PC-3 (cell line): ENCODE results near the gene DMKN. TPM values are rescaled to one million over a fixed set of nuclear protein-coding genes. Genes with fewer than 3 reads are reported as not detected.
A peak's percentile ranks its signal among the peaks of the same experiment; 100 is the strongest.
"Not testable (repeated sequence)": the region's sequence is repeated elsewhere in the genome, so short reads cannot be mapped to it uniquely, and the experiment has no call there.

Experiments
- ATAC-seq: fragments of 200-7000 bp; cut with Tn5 transposase; 2 replicates; pipeline ENCODE4 v1.9.1; 2020; ENCODE audit warnings: mild to moderate bottlenecking, moderate library complexity
- BruUV-seq: library from RNA; stranded (reverse); fragments of 400-500 nt; replicated peaks from 2 replicates; lab custom pipeline; 2021; lab: Mats Ljungman, UMichigan
- CTCF ChIA-PET: fragments of 300-600 bp; sonication (Branson Sonifier 250); formaldehyde crosslinking; loops from one replicate; lab custom pipeline; 2022; ENCODE audit warnings: antibody characterized with exemption; lab: Charles Lee
- POLR2A ChIA-PET: fragments of 300-600 bp; sonication (Branson Sonifier 250); formaldehyde crosslinking; loops from one replicate; lab custom pipeline; 2022; ENCODE audit warnings: antibody characterized with exemption; ENCODE audit not compliant: unreplicated experiment; lab: Charles Lee
- DNase-seq: peaks from one replicate; pipeline ENCODE4 v3.0.0-alpha.2; 2015
- H2AFZ ChIP-seq: fragments of 300-600 bp; sonication (generic); 2 replicates; pipeline ENCODE4 v1.6.0; 2016; ENCODE audit warnings: antibody characterized with exemption, low read length
- H3F3A ChIP-seq: fragments of 300-600 bp; sonication (generic); one replicate; pipeline ENCODE4 v1.6.0; 2017; ENCODE audit warnings: antibody characterized with exemption, low read length, control low read depth, mild to moderate bottlenecking; ENCODE audit not compliant: unreplicated experiment
- H3K27ac ChIP-seq: fragments of 300-600 bp; sonication (generic); 2 replicates; pipeline ENCODE4 v1.5.1; 2016; ENCODE audit warnings: mild to moderate bottlenecking, low read length
- H3K27me3 ChIP-seq: fragments of 300-600 bp; sonication (generic); 2 replicates; pipeline ENCODE4 v1.6.1; 2016; ENCODE audit warnings: low read length, mixed read lengths
- H3K36me3 ChIP-seq: fragments of 300-600 bp; sonication (generic); 2 replicates; pipeline ENCODE4 v1.6.1; 2016; ENCODE audit warnings: low read depth, mixed run types, low read length, mixed read lengths
- H3K4me1 ChIP-seq: fragments of 300-600 bp; sonication (generic); 2 replicates; pipeline ENCODE4 v1.5.1; 2016; ENCODE audit warnings: low read length; ENCODE audit not compliant: insufficient read depth
- H3K4me2 ChIP-seq: fragments of 300-600 bp; sonication (generic); 2 replicates; pipeline ENCODE4 v1.6.0; 2016; ENCODE audit warnings: low read length
- H3K4me3 ChIP-seq: fragments of 300-600 bp; sonication (generic); 2 replicates; pipeline ENCODE4 v1.5.1; 2016; ENCODE audit warnings: mild to moderate bottlenecking, low read length, mixed read lengths
- H3K79me2 ChIP-seq: fragments of 300-600 bp; sonication (generic); 2 replicates; pipeline ENCODE4 v1.6.1; 2017; ENCODE audit warnings: low read length, mixed read lengths
- H3K9ac ChIP-seq: fragments of 300-600 bp; sonication (generic); 2 replicates; pipeline ENCODE4 v1.6.0; 2016; ENCODE audit warnings: mild to moderate bottlenecking, low read length
- H3K9me2 ChIP-seq: fragments of 300-600 bp; sonication (generic); replicated peaks from 2 replicates; pipeline ENCODE4 v1.6.1; 2016; ENCODE audit warnings: mixed run types, low read length, mixed read lengths
- H3K9me3 ChIP-seq: fragments of 300-600 bp; sonication (generic); 2 replicates; pipeline ENCODE4 v1.6.1; 2016; ENCODE audit warnings: low read length, mixed read lengths
- H4K20me1 ChIP-seq: fragments of 300-600 bp; sonication (generic); 2 replicates; pipeline ENCODE4 v1.6.1; 2016; ENCODE audit warnings: low read length, mixed read lengths
- EZH2 ChIP-seq: fragments of 300-600 bp; sonication (generic); IDR thresholded peaks from one replicate; pipeline ENCODE4 v1.6.1; 2017; ENCODE audit warnings: antibody characterized with exemption, mild to moderate bottlenecking, low read length; ENCODE audit not compliant: unreplicated experiment
- EZH2phosphoT487 ChIP-seq: fragments of 300-600 bp; sonication (generic); IDR thresholded peaks from 2 replicates; pipeline ENCODE4 v1.6.1; 2018; ENCODE audit warnings: mild to moderate bottlenecking, antibody characterized with exemption, low read length, borderline replicate concordance
- intact Hi-C: fragments of 100-400 bp; cut with micrococcal nuclease; formaldehyde crosslinking; loops from 2 replicates; pipeline ENCODE4 v1.9.0; 2023
- total RNA-seq: library from RNA; depleted of rRNA; stranded (reverse); fragments of >200 nt; gene quantifications from 2 replicates; pipeline ENCODE4 v1.2.3, GENCODE V29; 2014
- TF ChIP-seq, protein P1 (sequence below): fragments of 300-600 bp; sonication (generic); conservative IDR thresholded peaks from 2 replicates; pipeline ENCODE4 v1.5.1; 2017; ENCODE audit warnings: antibody characterized with exemption, low read depth, mild to moderate bottlenecking, low read length

Gene DMKN
- total RNA-seq, 1 experiment from 2014 or later: 128 TPM

DNA sequence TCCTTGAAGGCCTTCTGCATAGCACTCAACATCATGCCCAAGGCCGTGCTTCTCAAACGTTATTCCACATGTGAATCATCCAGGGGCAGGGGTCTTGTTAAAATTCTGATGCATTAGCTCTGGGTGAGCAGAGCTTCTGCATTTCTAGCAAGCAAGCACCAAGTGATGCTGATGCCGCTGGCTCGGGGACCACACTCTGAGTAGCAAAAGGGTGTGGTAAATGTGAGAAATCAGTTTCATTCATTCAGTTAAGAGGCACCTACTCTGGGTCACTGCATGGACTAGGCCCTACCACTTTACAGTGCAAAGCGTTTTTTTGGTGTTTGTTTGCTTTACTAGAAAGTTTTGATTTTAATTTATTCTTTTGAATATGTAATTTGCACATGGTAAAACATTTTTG lies 30.4 kb downstream of the DMKN start:
- Histone ChIP-seq H3K4me3 (no peak overlapping the region), H3K4me1 (no peaks in the 10 kb centered on the region), H3K27ac (no peak overlapping the region), H3K9ac (no peak overlapping the region), H4K20me1 (no peaks in the 10 kb centered on the region), H3K36me3 (no peaks in the 10 kb centered on the region), H3F3A (no peaks in the 10 kb centered on the region), H3K9me2 (no peaks in the 10 kb centered on the region), H3K4me2 (no peak overlapping the region), H3K27me3 (no peaks in the 10 kb centered on the region), H3K79me2 (no peaks in the 10 kb centered on the region), H3K9me3 (no peaks in the 10 kb centered on the region), H2AFZ (no peak overlapping the region)
- no TSS peak for BruUV-seq
- ATAC-seq: no peak
- ChIA-PET POLR2A (no interaction called here), CTCF (no interaction called here)
- intact Hi-C loops: no loop called here
- TF ChIP-seq, protein P1, sequence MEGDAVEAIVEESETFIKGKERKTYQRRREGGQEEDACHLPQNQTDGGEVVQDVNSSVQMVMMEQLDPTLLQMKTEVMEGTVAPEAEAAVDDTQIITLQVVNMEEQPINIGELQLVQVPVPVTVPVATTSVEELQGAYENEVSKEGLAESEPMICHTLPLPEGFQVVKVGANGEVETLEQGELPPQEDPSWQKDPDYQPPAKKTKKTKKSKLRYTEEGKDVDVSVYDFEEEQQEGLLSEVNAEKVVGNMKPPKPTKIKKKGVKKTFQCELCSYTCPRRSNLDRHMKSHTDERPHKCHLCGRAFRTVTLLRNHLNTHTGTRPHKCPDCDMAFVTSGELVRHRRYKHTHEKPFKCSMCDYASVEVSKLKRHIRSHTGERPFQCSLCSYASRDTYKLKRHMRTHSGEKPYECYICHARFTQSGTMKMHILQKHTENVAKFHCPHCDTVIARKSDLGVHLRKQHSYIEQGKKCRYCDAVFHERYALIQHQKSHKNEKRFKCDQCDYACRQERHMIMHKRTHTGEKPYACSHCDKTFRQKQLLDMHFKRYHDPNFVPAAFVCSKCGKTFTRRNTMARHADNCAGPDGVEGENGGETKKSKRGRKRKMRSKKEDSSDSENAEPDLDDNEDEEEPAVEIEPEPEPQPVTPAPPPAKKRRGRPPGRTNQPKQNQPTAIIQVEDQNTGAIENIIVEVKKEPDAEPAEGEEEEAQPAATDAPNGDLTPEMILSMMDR: no peak
- DNase-seq: no peak

DNA sequence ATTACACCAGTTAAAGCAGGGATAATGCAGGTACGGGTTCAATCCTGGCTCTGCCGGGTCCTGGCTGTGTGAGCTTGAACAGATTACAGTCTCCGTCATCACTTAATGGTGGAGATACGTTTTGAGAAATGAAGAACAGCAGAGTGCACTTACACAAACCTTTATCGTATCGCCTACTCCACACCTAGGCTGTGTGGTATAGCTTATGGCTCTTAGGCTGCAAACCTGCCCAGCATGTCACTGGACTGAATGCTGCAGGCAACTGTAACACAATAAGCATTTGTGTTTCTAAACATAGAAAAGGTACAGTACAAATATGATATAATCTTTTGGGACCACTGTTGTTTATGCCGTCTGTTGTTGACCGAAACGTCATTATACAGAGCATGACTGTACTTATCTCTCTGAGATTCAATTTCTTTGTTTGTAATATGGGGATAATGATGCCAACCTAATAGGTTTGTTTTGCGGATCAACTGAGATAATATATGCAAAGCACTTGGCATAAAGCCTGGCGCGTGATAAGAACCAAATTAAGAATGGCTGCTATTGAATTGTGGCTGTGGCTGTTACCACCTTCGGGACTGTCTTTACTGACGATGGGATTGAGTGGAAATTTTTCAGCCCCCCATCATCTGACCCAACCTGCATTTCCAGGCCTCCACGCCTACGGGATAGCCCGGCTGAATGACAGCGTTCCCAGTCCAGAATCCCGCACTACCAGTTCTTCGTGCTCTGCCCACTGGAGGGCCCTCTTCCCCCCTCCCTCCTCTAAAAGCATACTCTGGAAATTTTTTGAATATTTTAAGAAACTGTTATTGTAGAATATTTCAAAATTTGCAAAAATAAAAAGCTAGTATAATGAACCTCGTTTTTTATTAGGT lies 34.4 kb downstream of the DMKN start:
- Histone ChIP-seq H4K20me1 (no peaks in the 10 kb centered on the region), H3K9me2 (no peaks in the 10 kb centered on the region), H3K4me3 (no peak overlapping the region), H3K27ac (no peak overlapping the region), H3F3A (no peaks in the 10 kb centered on the region), H3K79me2 (no peaks in the 10 kb centered on the region), H3K9me3 (no peaks in the 10 kb centered on the region), H2AFZ (no peak overlapping the region), H3K9ac (no peak overlapping the region), H3K27me3 (no peaks in the 10 kb centered on the region), H3K36me3 (no peaks in the 10 kb centered on the region), H3K4me2 (no peak overlapping the region), H3K4me1 (no peaks in the 10 kb centered on the region)
- ChIA-PET POLR2A (no interaction called here), CTCF (interaction anchor here (0.7 kb wide), 1 partner anchor 33 kb away, joined by 3 read pairs; no protein-coding TSS in a partner anchor)
- BruUV-seq: no TSS peak
- intact Hi-C loops: no loop called here
- ATAC-seq (no peak), DNase-seq (peak; percentile 35)
- TF ChIP-seq, protein P1: peak; percentile 42; the same call in 1 of the 2 replicates
- no peak for TF ChIP-seq EZH2

DNA sequence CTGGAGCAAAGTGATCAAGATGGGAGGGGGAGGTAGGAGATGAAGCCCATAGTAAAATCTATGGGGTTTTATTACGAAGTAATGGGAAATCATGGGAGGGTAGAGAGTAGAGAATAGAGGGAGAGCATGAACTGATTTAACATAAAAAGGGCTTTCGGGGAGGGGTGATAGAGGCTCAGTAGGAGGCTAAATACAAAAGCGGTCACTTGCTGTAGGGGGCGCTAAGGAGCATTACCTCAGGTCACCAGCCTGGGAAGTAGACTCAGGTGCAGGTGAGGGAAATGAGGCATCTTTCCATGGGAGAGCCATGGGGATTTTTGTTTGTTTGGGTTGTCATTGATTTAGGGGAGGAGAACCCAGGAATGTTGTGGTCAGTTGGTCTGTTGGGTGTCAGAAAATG lies 37.3 kb downstream of the DMKN start:
- intact Hi-C loops: no loop called here
- Histone ChIP-seq H3K79me2 (no peaks in the 10 kb centered on the region), H3K4me3 (no peak overlapping the region), H3K9ac (no peak overlapping the region), H3K9me3 (no peaks in the 10 kb centered on the region), H2AFZ (no peak overlapping the region), H3K36me3 (no peaks in the 10 kb centered on the region), H3F3A (no peaks in the 10 kb centered on the region), H3K27ac (no peak overlapping the region), H3K9me2 (no peaks in the 10 kb centered on the region), H4K20me1 (no peaks in the 10 kb centered on the region), H3K4me2 (no peak overlapping the region), H3K4me1 (no peaks in the 10 kb centered on the region), H3K27me3 (no peaks in the 10 kb centered on the region)
- ATAC-seq (no peak), DNase-seq (no peak)
- POLR2A ChIA-PET: no interaction called here
- CTCF ChIA-PET: no interaction called here
- no peak for TF ChIP-seq EZH2phosphoT487
- TF ChIP-seq, protein P1: peak; percentile 35; the same call in 1 of the 2 replicates
- no TSS peak for BruUV-seq

GRCh38 chr19:35474594-35474993 lies 38.9 kb downstream of the DMKN start:
- H3K4me2 ChIP-seq, H3K27ac ChIP-seq, POLR2A ChIA-PET, H3K36me3 ChIP-seq, H2AFZ ChIP-seq, BruUV-seq, CTCF ChIA-PET, H3F3A ChIP-seq, H4K20me1 ChIP-seq, intact Hi-C loops, H3K9me3 ChIP-seq, H3K9me2 ChIP-seq, H3K4me1 ChIP-seq, H3K79me2 ChIP-seq, DNase-seq, H3K9ac ChIP-seq, ATAC-seq, H3K4me3 ChIP-seq, H3K27me3 ChIP-seq: not testable (repeated sequence)
